GM10266 (cell line): ENCODE measurements around the gene LAMC3.

Source experiments
- DNase-seq: peaks from one replicate; pipeline ENCODE4 v3.0.0; 2012; ENCODE audit errors: extremely low spot score
- CTCF ChIP-seq: IDR thresholded peaks from 2 replicates; pipeline ENCODE4 v1.5.1; 2012; ENCODE audit warnings: mild to moderate bottlenecking, low read depth; ENCODE audit not compliant: control insufficient read depth, insufficient read depth; ENCODE audit errors: missing control alignments

LAMC3 gene

GRCh38 chr9:131008086-131008485 lies 888 bp upstream of the LAMC3 start:
- no peak for DNase-seq
- no peak for TF ChIP-seq CTCF

- no peak for DNase-seq
- TF ChIP-seq CTCF: no peak
Measured at GRCh38 chr9:131008563-131008908, 438 bp upstream of the LAMC3 start.

- TF ChIP-seq CTCF: no peak
- no peak for DNase-seq
Measured at GRCh38 chr9:131010482-131011273, 1.7 kb downstream of the LAMC3 start.

- no peak for DNase-seq
- TF ChIP-seq CTCF: no peak
Measured at GRCh38 chr9:131011274-131012022, 2.5 kb downstream of the LAMC3 start.

GRCh38 chr9:131012023-131012334 lies 3.0 kb downstream of the LAMC3 start:
- TF ChIP-seq CTCF: no peak
- no peak for DNase-seq

- DNase-seq: no peak
- no peak for TF ChIP-seq CTCF
Measured at GRCh38 chr9:131012396-131012917, 3.5 kb downstream of the LAMC3 start.
